ENCODE data around the gene ORMDL2. TPM values are rescaled to one million over a fixed set of nuclear protein-coding genes. Genes with fewer than 3 reads are reported as not detected.
A peak's percentile ranks its signal among the peaks of the same experiment; 100 is the strongest.

The ORMDL2 gene
- total and polyA plus RNA-seq, 10 of the 15 experiments (the other 5 are each of a cell fraction or from before 2014, with no cell fraction given): 15.0 to 135 (median 33.9) TPM

GRCh38 chr12:55824726-55825125, 6.9 kb downstream of the ORMDL2 start:
- BruUV-seq (replicated peaks): no TSS peak
- DNase-seq (ENCODE audit: low read depth, low spot score): no peak
- WGBS (ENCODE audit: insufficient coverage, insufficient replicate concordance, low lambda C conversion rate, missing lambda C conversion rate): 42% methylated on average over 5 of the region's 5 CpGs
- peak overlapping the region; percentile 67 for H3K4me2 ChIP-seq (ENCODE audit: control insufficient read depth, insufficient read depth)
- no peaks in the 10 kb centered on the region for H4K20me1 ChIP-seq (ENCODE audit: control insufficient read depth, insufficient read depth)
- no peak for TF ChIP-seq E4F1 (IDR thresholded peaks at IDR 0.05; ENCODE audit: borderline replicate concordance, partially characterized antibody)
- no peak for TF ChIP-seq ETV6 (conservative IDR thresholded peaks at IDR 0.05 in 1 of 2, IDR thresholded peaks at IDR 0.05 in 1 of 2; ENCODE audit: borderline replicate concordance in 1 of 2, low read depth in 1 of 2)
- ChIA-PET RAD21 (ENCODE audit: unreplicated experiment) (interaction anchor here (0.6 to 1.4 kb wide), 7 partner anchors 23 to 101 kb away, joined by 3 to 6 read pairs (median 3); no protein-coding TSS in a partner anchor), SMC1A (ENCODE audit: uncharacterized antibody, unreplicated experiment) (interaction anchor here (0.8 to 1.9 kb wide), 8 partner anchors 12 to 116 kb away, joined by 3 to 9 read pairs (median 4); partner anchors contain the start of gene PYM1), POLR2A (interaction anchor here (0.6 to 1.6 kb wide), 8 partner anchors 9 to 144 kb away, joined by 3 to 6 read pairs (median 5); no protein-coding TSS in a partner anchor), CTCF (interaction anchor here (0.7 to 3.2 kb wide), 10 partner anchors 9 to 116 kb away, joined by 3 to 17 read pairs (median 4); no protein-coding TSS in a partner anchor)
- peaks cover 5 to 23% of the 10 kb centered on the region in 2 experiments for H3K36me3 ChIP-seq (ENCODE audit: control insufficient read depth in 2 of 2, insufficient read depth in 2 of 2, low read length in 1 of 2)
- H3K9ac ChIP-seq (ENCODE audit: control insufficient read depth, insufficient read depth, low read length): peak overlapping the region; percentile 32; the same call in 1 of the 2 replicates
- ATAC-seq: no peak
- H2AFZ ChIP-seq (ENCODE audit: control insufficient read depth, low read depth, low read length): no peak overlapping the region
- H3K27ac ChIP-seq (ENCODE audit: control insufficient read depth, insufficient read depth): peak overlapping the region; percentile 4; the same call in 1 of the 2 replicates
- H3K27me3 ChIP-seq (replicated peaks in 1 of 2; ENCODE audit: control insufficient read depth in 2 of 2, insufficient read depth in 2 of 2, low read length in 1 of 2): no peaks in the 10 kb centered on the region
- H3K9me3 ChIP-seq (replicated peaks; ENCODE audit: control insufficient read depth, insufficient read depth, low read length): no peaks in the 10 kb centered on the region
- in situ Hi-C loops (cut with MboI): loop anchor here (5.0 kb wide), 1 partner anchor 103 kb away; the partner anchor contains the start of gene PYM1
- intact Hi-C loops (cut with micrococcal nuclease; ENCODE audit: unreplicated experiment): loop anchor here (5.0 kb wide), 3 partner anchors 218 to 293 kb away; partner anchors contain the start of genes PA2G4, RPL41, RPS26 and ZC3H10
- H3K4me1 ChIP-seq (ENCODE audit: control insufficient read depth, insufficient read depth, low read length): peaks cover 16% of the 10 kb centered on the region; the same call in 1 of the 2 replicates
- H3K79me2 ChIP-seq (ENCODE audit: control insufficient read depth, insufficient read depth, low read length): peaks cover 45% of the 10 kb centered on the region
- H3K4me3 ChIP-seq: peak overlapping the region; percentile 49; the same call in 1 of the 2 replicates
- FAIRE-seq: no peak

Measured in GM12878 (cell line).